ENCODE results near the gene FETUB. TPM values are rescaled to one million over a fixed set of nuclear protein-coding genes. Genes with fewer than 3 reads are reported as not detected.

The FETUB gene
- total and polyA plus RNA-seq, 7 donors, result 0.46 TPM; not detected in 6

- Histone ChIP-seq H3K4me1 (no peaks in the 10 kb centered on the region), H3K27ac (no peak overlapping the region), H3K36me3 (no peaks in the 10 kb centered on the region), H3K4me3 (no peak overlapping the region), H3K9me3 (no peaks in the 10 kb centered on the region), H3K27me3 (peaks cover 0 to 12% (median 0%) of the 10 kb centered on the region in 3 donors)
- intact Hi-C loops (cut with DNase I), result no loop called here
- no peak for TF ChIP-seq CTCF (IDR thresholded peaks at IDR 0.05)
- TF ChIP-seq POLR2AphosphoS5 (IDR thresholded peaks at IDR 0.05), result no peak
- TF ChIP-seq POLR2A (IDR thresholded peaks at IDR 0.05), result no peak
- no peak for TF ChIP-seq EP300 (IDR thresholded peaks at IDR 0.05)
- no peak for DNase-seq
Measured at GRCh38 chr3:186664119-186664495, 23.9 kb downstream of the FETUB start.

GRCh38 chr3:186664506-186664905, 24.3 kb downstream of the FETUB start:
- DNase-seq, result no peak
- 76 to 85% methylated on average over 4 of the region's 4 CpGs for WGBS, 2 donors
- TF ChIP-seq POLR2A (IDR thresholded peaks at IDR 0.05), result no peak
- no peak for TF ChIP-seq EP300 (IDR thresholded peaks at IDR 0.05)
- no peak for TF ChIP-seq CTCF (IDR thresholded peaks at IDR 0.05)
- no peak for TF ChIP-seq POLR2AphosphoS5 (IDR thresholded peaks at IDR 0.05)
- H3K4me1 ChIP-seq, result no peaks in the 10 kb centered on the region
- no peak overlapping the region for H3K4me3 ChIP-seq
- H3K27ac ChIP-seq, result no peak overlapping the region
- no peaks in the 10 kb centered on the region for H3K36me3 ChIP-seq
- H3K27me3 ChIP-seq, result peaks cover 0 to 12% (median 0%) of the 10 kb centered on the region in 3 donors
- no peaks in the 10 kb centered on the region for H3K9me3 ChIP-seq
- intact Hi-C loops (cut with DNase I), result no loop called here

GRCh38 chr3:186665625-186666188, 25.5 kb downstream of the FETUB start, which contains the start of gene HRG:
Gene HRG (plus strand): TSS chr3:186666014. CDS start chr3:186666032, 18 bp downstream.
- Histone ChIP-seq H3K9me3 (no peaks in the 10 kb centered on the region), H3K4me3 (no peak within 1 kb of the TSS), H3K27ac (no peak within 1 kb of the TSS), H3K36me3 (no peaks in the 10 kb centered on the region), H3K4me1 (no peaks in the 10 kb centered on the region), H3K27me3 (peaks cover 0 to 12% (median 0%) of the 10 kb centered on the region in 3 donors)
- WGBS, 2 donors, result 91 to 94% methylated on average over 8 of the region's 8 CpGs
- DNase-seq, result no peak
- intact Hi-C loops (cut with DNase I), result no loop called here
- TF ChIP-seq EP300 (IDR thresholded peaks at IDR 0.05) (no peak), POLR2AphosphoS5 (IDR thresholded peaks at IDR 0.05) (no peak), POLR2A (IDR thresholded peaks at IDR 0.05) (no peak), CTCF (IDR thresholded peaks at IDR 0.05) (no peak)

- no peak overlapping the region for H3K4me3 ChIP-seq
- peaks cover 0 to 12% (median 0%) of the 10 kb centered on the region in 3 donors for H3K27me3 ChIP-seq
- H3K36me3 ChIP-seq, result no peaks in the 10 kb centered on the region
- no peak for DNase-seq
- 76 to 79% methylated on average over 6 of the region's 6 CpGs for WGBS, 2 donors
- no peaks in the 10 kb centered on the region for H3K4me1 ChIP-seq
- no peaks in the 10 kb centered on the region for H3K9me3 ChIP-seq
- intact Hi-C loops (cut with DNase I), result no loop called here
- no peak for TF ChIP-seq CTCF (IDR thresholded peaks at IDR 0.05)
- no peak for TF ChIP-seq EP300 (IDR thresholded peaks at IDR 0.05)
- no peak for TF ChIP-seq POLR2A (IDR thresholded peaks at IDR 0.05)
- TF ChIP-seq POLR2AphosphoS5 (IDR thresholded peaks at IDR 0.05), result no peak
- no peak overlapping the region for H3K27ac ChIP-seq
Measured at GRCh38 chr3:186668426-186668825, 28.2 kb downstream of the FETUB start.

All from sigmoid colon (tissue), 7 donors.